Naive thymus-derived CD8-positive, alpha-beta T cell (primary cell): Measurements from ENCODE around the gene FAM131B. TPM values are rescaled to one million over a fixed set of nuclear protein-coding genes. Genes with fewer than 3 reads are reported as not detected.
"Not testable (repeated sequence)": the region's sequence is repeated elsewhere in the genome, so short reads cannot be mapped to it uniquely, and the experiment has no call there.

ENCODE experiments used
- ATAC-seq, 2 donors: fragments of 150-1000 bp; cut with Tn5 transposase in 1 of 2; sonication (Bioruptor Pico), chemical (Tn5 transposase) in 1 of 2; 1 replicate in 1 of 2; 2 replicates in 1 of 2; pipeline ENCODE4 v1.10.0; 2021; ENCODE audit warnings: mild to moderate bottlenecking in 2 of 2, moderate library complexity in 2 of 2
- POLR2A ChIA-PET: fragments of 350-600 bp; sonication (Branson Sonifier 250); formaldehyde crosslinking; loops from one replicate; lab custom pipeline; 2021; ENCODE audit warnings: antibody characterized with exemption; lab: Charles Lee
- DNase-seq, 10 donors: peaks; one replicate each; pipeline versions ENCODE4 v3.0.0 to v3.0.0-alpha.2; 2020 to 2022
- H3K27ac Mint-ChIP-seq, 10 donors: one replicate each; pipeline ENCODE4 v1.8.0; 2020 to 2022; ENCODE audit warnings: mild to moderate bottlenecking in 10 of 10, mixed read lengths in 10 of 10, moderate library complexity in 4 of 10, inconsistent platforms in 1 of 10
- H3K27me3 Mint-ChIP-seq, 5 donors: one replicate each; pipeline ENCODE4 v1.8.0; 2021 to 2022; ENCODE audit warnings: mixed read lengths in 5 of 5
- H3K36me3 Mint-ChIP-seq, 3 donors: one replicate each; pipeline ENCODE4 v1.8.0; 2020 to 2022; ENCODE audit warnings: mixed read lengths in 3 of 3, mild to moderate bottlenecking in 2 of 3, inconsistent platforms in 1 of 3
- H3K4me1 Mint-ChIP-seq, 4 donors: one replicate each; pipeline ENCODE4 v1.8.0; 2021 to 2022; ENCODE audit warnings: mixed read lengths in 4 of 4
- H3K4me3 Mint-ChIP-seq, 10 donors: one replicate each; pipeline ENCODE4 v1.8.0; 2020 to 2022; ENCODE audit warnings: mild to moderate bottlenecking in 10 of 10, mixed read lengths in 10 of 10, moderate library complexity in 6 of 10, inconsistent platforms in 1 of 10
- H3K9me3 Mint-ChIP-seq, 9 donors: one replicate each; pipeline ENCODE4 v1.8.0; 2020 to 2022; ENCODE audit warnings: mixed read lengths in 9 of 9, mild to moderate bottlenecking in 3 of 9, inconsistent platforms in 1 of 9, moderate library complexity in 1 of 9
- polyA plus RNA-seq, 3 donors: library from polyadenylated mRNA; unstranded; fragments of 300-500 nt; fragmentation: Illumina TruSeq; gene quantifications; one replicate each; pipeline ENCODE4 v1.2.3, GENCODE V29; 2021
- total RNA-seq, 8 experiments: library from RNA in 2 of 8; stranded (reverse) in 2 of 8; gene quantifications; one replicate each; pipeline ENCODE4 v1.2.3 and lab custom pipeline; 2021 to 2026

FAM131B gene
- total RNA-seq (1 to 10 TPM in 1 of 2 experiments, under 1 TPM in 1; 0.78 to 1.2 TPM), polyA plus RNA-seq (1 to 10 TPM in 1 of 3 donors, under 1 TPM in 2; 0.44 to 1.1 (median 0.54) TPM), total RNA-seq (lab: John Stamatoyannopoulos, UW) (0 to 5.4 (median 0.65) reads per million in 6 experiments)

GRCh38 chr7:143362131-143363015 is at the start of gene FAM131B:
Gene FAM131B, minus strand, starts transcription at chr7:143362713. Its CDS starts 110 bp downstream, at chr7:143362603.
- Mint-ChIP-seq H3K27ac (peak within 1 kb of the TSS in 8 of 10 donors; percentile 7 to 83 (median 64)), H3K4me1 (peaks cover 9 to 17% (median 11%) of the 10 kb centered on the region in 4 donors), H3K27me3 (peaks cover 8 to 33% (median 11%) of the 10 kb centered on the region in 5 donors), H3K9me3 (no peaks in the 10 kb centered on the region), H3K4me3 (peak within 1 kb of the TSS; percentile 62 to 93 (median 87)), H3K36me3 (no peaks in the 10 kb centered on the region)
- DNase-seq (peak in 6 of 10 donors; percentile 18 to 47 (median 39)), ATAC-seq (peak; percentile 80 to 86)
- POLR2A ChIA-PET = interaction anchor here (0.7 to 3.1 kb wide), 4 partner anchors 12 to 21 kb away, joined by 3 to 14 read pairs (median 8); no protein-coding TSS in a partner anchor

DNA sequence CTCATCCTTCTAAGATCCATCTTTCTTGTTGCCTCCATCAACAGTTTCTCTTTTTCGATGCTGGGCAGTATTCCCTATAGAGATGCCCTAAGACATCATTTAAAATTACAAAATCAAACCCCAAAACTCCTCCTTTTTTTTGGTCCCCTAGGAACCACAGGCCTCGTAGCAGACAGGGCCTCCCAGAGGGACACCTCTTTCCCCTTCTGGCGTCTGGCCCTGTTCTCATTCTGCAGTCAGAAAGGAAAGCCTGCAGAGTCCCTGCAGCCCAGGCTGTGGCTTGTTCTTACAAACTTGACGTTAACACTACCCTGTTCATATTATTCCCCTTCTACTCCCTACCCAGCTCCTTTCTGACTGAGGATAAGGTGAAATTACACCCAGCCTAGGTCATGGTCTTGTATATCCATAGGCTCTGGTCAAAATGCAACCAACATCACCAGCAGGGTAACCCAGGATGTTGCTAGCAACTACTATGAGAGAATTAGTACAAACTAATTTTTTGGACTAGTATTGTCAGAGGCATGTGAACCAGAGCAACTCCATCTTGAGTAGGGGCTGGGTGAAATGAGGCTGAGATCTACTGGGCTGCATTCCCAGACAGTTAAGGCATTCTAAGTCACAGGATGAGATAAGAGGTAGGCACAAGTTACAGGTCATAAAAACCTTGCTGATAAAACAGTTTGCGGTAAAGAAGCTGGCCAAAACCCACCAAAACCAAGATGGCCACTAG is 49.6 kb upstream of the FAM131B start:
- no peak for DNase-seq
- Mint-ChIP-seq H3K9me3 (no peaks in the 10 kb centered on the region), H3K27me3 (peaks cover 0 to 12% (median 0%) of the 10 kb centered on the region in 5 donors), H3K4me3 (peak overlapping the region in 1 of 10 donors; percentile 22), H3K36me3 (peaks cover 0 to 35% (median 9%) of the 10 kb centered on the region in 3 donors), H3K4me1 (peaks cover 38 to 68% (median 58%) of the 10 kb centered on the region in 4 donors), H3K27ac (peak overlapping the region in 2 of 10 donors; percentile 76 to 81)
- no peak for ATAC-seq
- POLR2A ChIA-PET = interaction anchor here (1.3 kb wide), 1 partner anchor 9 kb away, joined by 4 read pairs; no protein-coding TSS in a partner anchor

DNA sequence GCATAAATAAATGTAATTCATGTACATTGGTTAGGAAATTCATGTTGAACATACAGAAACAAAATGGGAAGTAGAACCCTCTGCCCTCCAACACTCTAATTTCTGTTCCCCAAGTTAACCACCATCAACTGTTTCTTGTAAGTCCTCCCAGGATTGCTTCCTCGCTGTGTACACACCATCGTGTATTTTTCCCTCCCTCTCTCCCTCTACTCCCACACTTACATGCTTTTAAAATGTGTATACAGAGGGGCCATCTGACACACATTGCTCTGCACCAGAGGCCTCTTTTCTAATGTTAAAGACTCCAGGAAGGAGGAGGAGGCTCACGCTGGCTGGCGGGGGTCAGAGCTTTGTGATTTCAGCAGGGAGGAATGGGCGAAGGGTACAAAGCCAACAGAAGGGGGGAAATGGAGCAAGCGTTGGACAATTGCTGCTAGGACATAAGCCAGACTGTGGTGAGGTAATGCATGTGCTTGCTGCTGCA is 48.0 kb upstream of the FAM131B start:
- H3K36me3 Mint-ChIP-seq = peaks cover 0 to 25% (median 9%) of the 10 kb centered on the region in 3 donors
- ATAC-seq = no peak
- peak overlapping the region in 7 of 10 donors; percentile 42 to 94 (median 50) for H3K4me3 Mint-ChIP-seq
- H3K27me3 Mint-ChIP-seq = peaks cover 0 to 12% (median 0%) of the 10 kb centered on the region in 5 donors
- no peak for DNase-seq
- POLR2A ChIA-PET = interaction anchor here (8.2 to 11.1 kb wide), 2 partner anchors 18 to 29 kb away, joined by 91 to 184 read pairs; partner anchors contain the start of gene ZYX
- H3K9me3 Mint-ChIP-seq = no peaks in the 10 kb centered on the region
- H3K4me1 Mint-ChIP-seq = peaks cover 50 to 75% (median 70%) of the 10 kb centered on the region in 4 donors
- H3K27ac Mint-ChIP-seq = peak overlapping the region in 7 of 10 donors; percentile 55 to 96 (median 89)

DNA sequence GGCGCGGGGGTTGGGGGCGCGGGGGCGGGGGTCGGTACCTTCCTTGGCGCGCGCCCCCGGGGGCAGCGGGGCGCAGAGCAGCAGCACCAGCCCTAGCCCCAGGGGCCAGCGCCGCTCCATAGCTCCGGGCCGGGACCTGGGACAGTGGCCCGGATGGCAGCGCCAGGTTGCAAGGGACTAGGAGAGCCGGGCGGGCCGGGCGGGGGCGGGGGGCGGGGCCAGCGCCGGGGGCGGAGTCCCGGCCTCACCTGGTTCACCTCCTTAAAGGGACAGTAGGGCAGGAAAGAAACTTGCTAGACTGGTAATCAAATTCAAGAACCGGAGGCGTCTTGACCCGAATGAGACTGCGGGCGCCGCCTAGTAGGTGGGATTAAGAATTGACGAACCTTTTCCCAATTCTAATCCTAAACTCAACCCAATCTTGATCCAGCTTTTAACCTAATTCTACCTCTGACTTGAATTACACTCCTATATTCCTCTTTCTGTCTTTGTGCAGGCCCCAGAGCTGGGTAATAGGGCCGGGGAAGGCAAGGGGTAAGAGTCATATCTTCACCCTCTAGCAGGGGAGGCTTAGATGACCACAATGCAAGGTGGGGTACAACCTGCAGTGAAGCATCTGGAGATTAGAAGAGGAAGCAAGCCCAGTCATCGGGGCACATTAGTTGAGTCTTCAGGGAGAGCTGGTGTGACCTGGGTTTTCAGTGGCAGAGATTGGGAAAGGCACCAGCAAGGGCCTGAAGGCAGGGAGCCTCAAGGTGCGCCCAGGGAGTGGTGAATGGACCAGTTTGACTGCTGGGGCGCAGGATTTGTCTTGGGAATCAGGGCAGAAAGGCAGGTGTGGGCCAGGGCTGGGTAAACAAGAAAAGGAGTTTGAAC is 46.4 kb upstream of the FAM131B start, which contains the start of gene EPHA1:
TSS of gene EPHA1 (minus strand) at position 171 of the 876 bp plus-strand sequence. CDS start at position 120, 51 bp downstream.
- H3K27me3 Mint-ChIP-seq = peaks cover 0 to 11% (median 0%) of the 10 kb centered on the region in 5 donors
- H3K4me3 Mint-ChIP-seq = peak within 1 kb of the TSS; percentile 93 to 99 (median 94)
- ATAC-seq (peak; percentile 73 to 78), DNase-seq (peak; percentile 34 to 78 (median 56))
- H3K9me3 Mint-ChIP-seq = no peaks in the 10 kb centered on the region
- peak within 1 kb of the TSS; percentile 89 to 99 (median 95) for H3K27ac Mint-ChIP-seq
- H3K4me1 Mint-ChIP-seq = peaks cover 59 to 88% (median 80%) of the 10 kb centered on the region in 4 donors
- POLR2A ChIA-PET = interaction anchor here (0.6 to 11.1 kb wide), 12 partner anchors 8 to 169 kb away, joined by 3 to 184 read pairs (median 11); partner anchors contain the start of genes CASP2, GSTK1 and ZYX
- peaks cover 0 to 20% (median 2%) of the 10 kb centered on the region in 3 donors for H3K36me3 Mint-ChIP-seq

GRCh38 chr7:143408252-143408685 is 45.8 kb upstream of the FAM131B start:
- Mint-ChIP-seq H3K4me3 (peak overlapping the region; percentile 93 to 99 (median 94)), H3K27me3 (peaks cover 0 to 9% (median 0%) of the 10 kb centered on the region in 5 donors), H3K4me1 (peaks cover 59 to 93% (median 86%) of the 10 kb centered on the region in 4 donors), H3K36me3 (peaks cover 0 to 25% (median 2%) of the 10 kb centered on the region in 3 donors), H3K27ac (peak overlapping the region; percentile 47 to 99 (median 95)), H3K9me3 (no peaks in the 10 kb centered on the region)
- ATAC-seq (peak; percentile 1 to 28), DNase-seq (no peak)
- POLR2A ChIA-PET = interaction anchor here (0.5 to 11.1 kb wide), 17 partner anchors 8 to 1427 kb away, joined by 3 to 184 read pairs (median 10); partner anchors contain the start of genes CASP2, GSTK1 and ZYX

DNA sequence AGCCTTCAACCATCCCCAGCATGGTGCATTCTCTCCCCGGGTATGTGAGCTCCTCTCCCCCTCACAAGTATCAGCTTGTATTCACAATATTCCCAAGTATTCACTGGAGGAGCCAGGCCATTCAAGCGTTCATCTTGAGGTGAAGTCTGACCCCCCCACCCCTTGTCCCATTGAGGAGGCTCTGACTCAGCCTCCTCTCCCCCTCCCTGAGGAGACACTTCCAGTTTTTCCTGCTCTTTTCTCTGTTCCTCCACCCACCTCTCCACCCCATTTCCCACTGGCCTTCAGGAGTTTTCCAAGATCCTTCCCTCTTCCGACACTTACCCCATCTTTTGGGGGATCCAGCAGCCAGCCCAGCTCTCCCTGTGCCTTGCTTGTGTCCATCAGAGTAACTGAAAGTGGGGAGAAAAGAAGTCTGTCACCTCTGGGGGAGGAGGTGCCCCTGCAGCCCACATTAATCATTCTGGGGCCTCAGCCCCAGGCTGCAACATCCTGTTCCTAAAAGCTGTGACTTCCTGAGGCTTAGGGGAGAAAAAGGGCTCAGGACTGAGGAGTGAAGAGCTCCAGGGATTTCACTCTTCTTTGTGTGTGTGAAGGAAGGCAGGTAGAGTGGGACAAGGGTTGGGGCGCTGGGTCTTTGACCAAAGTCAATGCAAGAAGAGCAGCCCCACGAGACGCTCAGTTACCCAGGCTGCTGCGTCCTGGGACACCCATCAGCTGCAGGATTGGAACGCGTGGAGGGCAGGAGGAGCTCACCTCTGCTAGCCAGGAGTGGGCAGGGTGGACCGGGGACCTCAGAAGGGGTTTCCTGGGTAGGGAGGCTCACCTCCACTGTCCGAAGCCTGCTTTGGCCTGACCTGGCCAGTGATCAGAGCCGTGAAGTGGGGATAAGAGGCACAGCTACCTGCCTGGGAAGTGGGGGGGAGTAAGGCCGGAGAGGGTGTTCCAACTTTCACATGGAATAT is 45.1 kb upstream of the FAM131B start:
- POLR2A ChIA-PET = interaction anchor here (0.5 to 11.1 kb wide), 20 partner anchors 9 to 1428 kb away, joined by 3 to 184 read pairs (median 6); partner anchors contain the start of genes CASP2, GSTK1 and ZYX
- Mint-ChIP-seq H3K27ac (peak overlapping the region; percentile 89 to 99 (median 95)), H3K4me3 (peak overlapping the region; percentile 93 to 99 (median 94)), H3K36me3 (peaks cover 0 to 30% (median 2%) of the 10 kb centered on the region in 3 donors), H3K27me3 (peaks cover 0 to 9% (median 0%) of the 10 kb centered on the region in 5 donors), H3K4me1 (peaks cover 54 to 92% (median 86%) of the 10 kb centered on the region in 4 donors), H3K9me3 (no peaks in the 10 kb centered on the region)
- peak; percentile 66 to 79 for ATAC-seq
- DNase-seq = peak in 8 of 10 donors; percentile 37 to 69 (median 48)

- peaks cover 50 to 90% (median 79%) of the 10 kb centered on the region in 4 donors for H3K4me1 Mint-ChIP-seq
- POLR2A ChIA-PET = interaction anchor here (1.3 to 11.1 kb wide), 6 partner anchors 13 to 147 kb away, joined by 4 to 184 read pairs (median 30); partner anchors contain the start of genes GSTK1 and ZYX
- peak overlapping the region in 9 of 10 donors; percentile 18 to 98 (median 83) for H3K27ac Mint-ChIP-seq
- H3K36me3 Mint-ChIP-seq = peaks cover 0 to 40% (median 5%) of the 10 kb centered on the region in 3 donors
- DNase-seq (no peak), ATAC-seq (no peak)
- no peaks in the 10 kb centered on the region for H3K9me3 Mint-ChIP-seq
- H3K4me3 Mint-ChIP-seq = peak overlapping the region in 9 of 10 donors; percentile 93 to 99 (median 94)
- H3K27me3 Mint-ChIP-seq = peaks cover 0 to 9% (median 0%) of the 10 kb centered on the region in 5 donors
These were observed 43.5 kb upstream of the FAM131B start for GRCh38 chr7:143406002-143406357.

- no peak for ATAC-seq
- no peak for DNase-seq
- Mint-ChIP-seq H3K27me3 (peaks cover 0 to 7% (median 0%) of the 10 kb centered on the region in 5 donors), H3K9me3 (no peaks in the 10 kb centered on the region), H3K36me3 (peaks cover 0 to 44% (median 6%) of the 10 kb centered on the region in 3 donors), H3K4me1 (peaks cover 50 to 87% (median 76%) of the 10 kb centered on the region in 4 donors), H3K4me3 (peak overlapping the region in 9 of 10 donors; percentile 6 to 99 (median 94)), H3K27ac (peak overlapping the region; percentile 64 to 98 (median 84))
- POLR2A ChIA-PET = interaction anchor here (0.6 to 11.1 kb wide), 7 partner anchors 12 to 916 kb away, joined by 3 to 184 read pairs (median 16); partner anchors contain the start of genes GSTK1 and ZYX
These were observed 42.9 kb upstream of the FAM131B start for GRCh38 chr7:143405173-143406001.

GRCh38 chr7:143402233-143402632 is 39.7 kb upstream of the FAM131B start:
- peaks cover 42 to 61% (median 50%) of the 10 kb centered on the region in 4 donors for H3K4me1 Mint-ChIP-seq
- not testable (repeated sequence) for H3K4me3 Mint-ChIP-seq, H3K9me3 Mint-ChIP-seq, DNase-seq, H3K27me3 Mint-ChIP-seq, ATAC-seq
- H3K27ac Mint-ChIP-seq = peak overlapping the region in 9 of 10 donors; percentile 49 to 86 (median 76)
- POLR2A ChIA-PET = interaction anchor here (8.2 to 11.1 kb wide), 2 partner anchors 9 to 20 kb away, joined by 91 to 184 read pairs; partner anchors contain the start of gene ZYX
- peaks cover 0 to 69% (median 4%) of the 10 kb centered on the region in 3 donors for H3K36me3 Mint-ChIP-seq
